ENCODE data around the gene PIK3CB.

The PIK3CB gene

DNA sequence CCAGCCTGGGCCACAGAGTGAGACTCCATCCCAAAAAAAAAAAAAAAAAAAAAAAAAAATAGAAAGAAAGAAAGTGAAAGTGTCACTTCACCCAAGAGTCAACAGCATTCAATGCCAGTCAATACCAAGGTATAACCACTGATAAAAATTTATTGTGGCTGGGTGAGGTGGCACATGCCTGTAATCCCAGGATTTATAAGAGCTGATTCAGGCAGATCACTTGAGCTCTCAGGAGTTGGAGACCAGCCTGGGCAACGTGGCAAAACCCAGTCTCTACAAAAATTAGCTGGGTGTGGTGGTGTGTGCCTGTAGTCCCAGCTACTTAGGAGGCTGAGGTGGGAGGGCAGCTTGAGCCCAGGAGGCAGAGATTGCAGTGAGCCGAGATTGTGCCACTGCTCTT lies 46.5 kb upstream of the PIK3CB start:
- H3K9me3 ChIP-seq (ENCODE audit: control insufficient read depth, insufficient read depth, low read depth, low read length): no peaks in the 10 kb centered on the region
- CTCF ChIA-PET: no interaction called here

DNA sequence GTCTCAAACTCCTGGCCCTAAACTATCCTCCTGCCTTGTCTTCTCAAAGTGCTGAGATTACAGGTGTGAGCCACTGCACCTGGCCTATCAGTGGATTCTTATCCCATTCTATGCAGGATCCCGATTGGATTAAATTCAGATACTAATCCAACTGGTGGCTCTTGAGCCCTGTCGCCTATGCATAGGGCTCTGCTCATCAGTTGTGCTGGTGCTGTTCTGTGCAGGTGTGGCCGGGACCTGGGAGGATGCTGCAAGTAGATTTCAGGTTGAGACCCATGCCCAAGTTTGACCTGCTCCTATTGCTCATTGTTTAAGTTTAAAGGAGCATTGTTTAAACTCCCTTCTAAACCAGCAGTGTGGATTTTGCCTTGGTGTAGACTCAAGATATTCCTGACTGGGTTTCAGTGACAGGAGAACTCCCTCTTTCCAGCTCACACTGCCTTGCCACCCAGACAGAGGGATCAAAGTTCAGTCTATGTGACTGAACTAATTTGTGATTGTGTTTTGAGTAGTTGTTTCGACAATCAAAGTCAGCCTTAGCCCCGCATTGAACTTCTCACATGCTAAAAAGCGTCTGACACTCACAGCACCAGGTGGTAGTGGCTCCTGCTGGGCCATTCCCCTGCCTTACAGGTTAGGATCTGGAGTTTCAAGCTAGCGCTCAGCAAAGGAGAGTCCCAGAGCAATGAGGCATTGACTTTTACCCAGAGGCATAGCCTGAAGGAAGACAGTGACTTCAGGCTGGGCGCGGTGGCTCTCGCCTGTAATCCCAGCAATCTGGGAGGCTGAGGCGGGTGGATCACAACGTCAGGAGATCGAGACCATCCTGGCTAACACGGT lies 45.0 kb upstream of the PIK3CB start:
- TF ChIP-seq SETDB1 (IDR thresholded peaks at IDR 0.05; ENCODE audit: insufficient read length, low read length) (no peak), ZNF530 (tag by site-specific recombination; IDR thresholded peaks at IDR 0.05; ENCODE audit: low read depth) (no peak), KLF8 (tag by site-specific recombination; IDR thresholded peaks at IDR 0.05) (no peak), RBAK (tag by site-specific recombination; IDR thresholded peaks at IDR 0.05) (no peak), ZNF24 (tag by site-specific recombination; IDR thresholded peaks at IDR 0.05) (no peak), ZNF248 (tag by site-specific recombination; IDR thresholded peaks at IDR 0.05) (no peak)
- TF ChIP-seq, protein P1, sequence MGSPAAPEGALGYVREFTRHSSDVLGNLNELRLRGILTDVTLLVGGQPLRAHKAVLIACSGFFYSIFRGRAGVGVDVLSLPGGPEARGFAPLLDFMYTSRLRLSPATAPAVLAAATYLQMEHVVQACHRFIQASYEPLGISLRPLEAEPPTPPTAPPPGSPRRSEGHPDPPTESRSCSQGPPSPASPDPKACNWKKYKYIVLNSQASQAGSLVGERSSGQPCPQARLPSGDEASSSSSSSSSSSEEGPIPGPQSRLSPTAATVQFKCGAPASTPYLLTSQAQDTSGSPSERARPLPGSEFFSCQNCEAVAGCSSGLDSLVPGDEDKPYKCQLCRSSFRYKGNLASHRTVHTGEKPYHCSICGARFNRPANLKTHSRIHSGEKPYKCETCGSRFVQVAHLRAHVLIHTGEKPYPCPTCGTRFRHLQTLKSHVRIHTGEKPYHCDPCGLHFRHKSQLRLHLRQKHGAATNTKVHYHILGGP (tag by site-specific recombination; IDR thresholded peaks at IDR 0.05): no peak
- TF ChIP-seq, protein P2, sequence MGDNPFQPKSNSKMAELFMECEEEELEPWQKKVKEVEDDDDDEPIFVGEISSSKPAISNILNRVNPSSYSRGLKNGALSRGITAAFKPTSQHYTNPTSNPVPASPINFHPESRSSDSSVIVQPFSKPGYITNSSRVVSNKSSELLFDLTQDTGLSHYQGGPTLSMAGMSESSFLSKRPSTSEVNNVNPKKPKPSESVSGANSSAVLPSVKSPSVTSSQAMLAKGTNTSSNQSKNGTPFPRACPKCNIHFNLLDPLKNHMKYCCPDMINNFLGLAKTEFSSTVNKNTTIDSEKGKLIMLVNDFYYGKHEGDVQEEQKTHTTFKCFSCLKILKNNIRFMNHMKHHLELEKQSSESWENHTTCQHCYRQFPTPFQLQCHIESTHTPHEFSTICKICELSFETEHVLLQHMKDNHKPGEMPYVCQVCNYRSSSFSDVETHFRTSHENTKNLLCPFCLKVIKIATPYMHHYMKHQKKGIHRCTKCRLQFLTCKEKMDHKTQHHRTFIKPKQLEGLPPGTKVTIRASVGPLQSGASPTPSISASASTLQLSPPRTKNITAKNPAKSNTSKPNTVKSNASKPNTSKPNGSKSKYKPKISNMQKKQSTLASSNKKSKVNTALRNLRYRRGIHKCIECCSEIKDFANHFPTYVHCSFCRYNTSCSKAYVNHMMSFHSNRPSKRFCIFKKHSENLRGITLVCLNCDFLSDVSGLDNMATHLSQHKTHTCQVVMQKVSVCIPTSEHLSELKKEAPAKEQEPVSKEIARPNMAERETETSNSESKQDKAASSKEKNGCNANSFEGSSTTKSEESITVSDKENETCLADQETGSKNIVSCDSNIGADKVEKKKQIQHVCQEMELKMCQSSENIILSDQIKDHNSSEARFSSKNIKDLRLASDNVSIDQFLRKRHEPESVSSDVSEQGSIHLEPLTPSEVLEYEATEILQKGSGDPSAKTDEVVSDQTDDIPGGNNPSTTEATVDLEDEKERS (tag by site-specific recombination; IDR thresholded peaks at IDR 0.05): no peak
- Histone ChIP-seq H3K4me1 (ENCODE audit: control insufficient read depth, insufficient read depth, low read length) (no peaks in the 10 kb centered on the region), H3K4me3 (ENCODE audit: low read depth, low read length) (no peak overlapping the region), H3K36me3 (ENCODE audit: control insufficient read depth in 2 of 2, insufficient read depth in 1 of 2, low read length in 2 of 2) (no peaks in the 10 kb centered on the region), H3K27ac (ENCODE audit: extremely low read depth, low read depth, low read length) (no peak overlapping the region), H3K9me3 (ENCODE audit: control insufficient read depth, insufficient read depth, low read depth, low read length) (no peaks in the 10 kb centered on the region)
- ChIA-PET POLR2A (no interaction called here), CTCF (no interaction called here)

More for the DNA sequence above, 46.5 kb upstream of the PIK3CB start:
- H3K27ac ChIP-seq (ENCODE audit: extremely low read depth, low read depth, low read length): no peak overlapping the region
- no peaks in the 10 kb centered on the region for H3K36me3 ChIP-seq (ENCODE audit: control insufficient read depth in 2 of 2, insufficient read depth in 1 of 2, low read length in 2 of 2)
- H3K4me3 ChIP-seq (ENCODE audit: low read depth, low read length): no peak overlapping the region
- POLR2A ChIA-PET: no interaction called here
- TF ChIP-seq ZNF521 (tag by site-specific recombination; IDR thresholded peaks at IDR 0.05): no peak
- TF ChIP-seq ZNF138 (tag by site-specific recombination; IDR thresholded peaks at IDR 0.05; ENCODE audit: borderline replicate concordance): no peak
- TF ChIP-seq ZEB2 (tag by site-specific recombination; IDR thresholded peaks at IDR 0.05): no peak
- no peak for TF ChIP-seq ZNF10 (tag by site-specific recombination; IDR thresholded peaks at IDR 0.05)
- no peak for TF ChIP-seq ZNF202 (tag by site-specific recombination; IDR thresholded peaks at IDR 0.05; ENCODE audit: borderline replicate concordance)
- no peak for TF ChIP-seq ZNF2 (tag by site-specific recombination; IDR thresholded peaks at IDR 0.05)
- no peak for TF ChIP-seq ZBTB17 (tag by site-specific recombination; IDR thresholded peaks at IDR 0.05)
- TF ChIP-seq ZNF394 (tag by site-specific recombination; IDR thresholded peaks at IDR 0.05; ENCODE audit: borderline replicate concordance): no peak
- no peak for TF ChIP-seq SCRT2 (tag by site-specific recombination; IDR thresholded peaks at IDR 0.05)
- TF ChIP-seq ZNF366 (tag by site-specific recombination; conservative IDR thresholded peaks at IDR 0.05): no peak
- no peak for TF ChIP-seq ZNF114 (tag by site-specific recombination; IDR thresholded peaks at IDR 0.05)
- TF ChIP-seq, protein P3, sequence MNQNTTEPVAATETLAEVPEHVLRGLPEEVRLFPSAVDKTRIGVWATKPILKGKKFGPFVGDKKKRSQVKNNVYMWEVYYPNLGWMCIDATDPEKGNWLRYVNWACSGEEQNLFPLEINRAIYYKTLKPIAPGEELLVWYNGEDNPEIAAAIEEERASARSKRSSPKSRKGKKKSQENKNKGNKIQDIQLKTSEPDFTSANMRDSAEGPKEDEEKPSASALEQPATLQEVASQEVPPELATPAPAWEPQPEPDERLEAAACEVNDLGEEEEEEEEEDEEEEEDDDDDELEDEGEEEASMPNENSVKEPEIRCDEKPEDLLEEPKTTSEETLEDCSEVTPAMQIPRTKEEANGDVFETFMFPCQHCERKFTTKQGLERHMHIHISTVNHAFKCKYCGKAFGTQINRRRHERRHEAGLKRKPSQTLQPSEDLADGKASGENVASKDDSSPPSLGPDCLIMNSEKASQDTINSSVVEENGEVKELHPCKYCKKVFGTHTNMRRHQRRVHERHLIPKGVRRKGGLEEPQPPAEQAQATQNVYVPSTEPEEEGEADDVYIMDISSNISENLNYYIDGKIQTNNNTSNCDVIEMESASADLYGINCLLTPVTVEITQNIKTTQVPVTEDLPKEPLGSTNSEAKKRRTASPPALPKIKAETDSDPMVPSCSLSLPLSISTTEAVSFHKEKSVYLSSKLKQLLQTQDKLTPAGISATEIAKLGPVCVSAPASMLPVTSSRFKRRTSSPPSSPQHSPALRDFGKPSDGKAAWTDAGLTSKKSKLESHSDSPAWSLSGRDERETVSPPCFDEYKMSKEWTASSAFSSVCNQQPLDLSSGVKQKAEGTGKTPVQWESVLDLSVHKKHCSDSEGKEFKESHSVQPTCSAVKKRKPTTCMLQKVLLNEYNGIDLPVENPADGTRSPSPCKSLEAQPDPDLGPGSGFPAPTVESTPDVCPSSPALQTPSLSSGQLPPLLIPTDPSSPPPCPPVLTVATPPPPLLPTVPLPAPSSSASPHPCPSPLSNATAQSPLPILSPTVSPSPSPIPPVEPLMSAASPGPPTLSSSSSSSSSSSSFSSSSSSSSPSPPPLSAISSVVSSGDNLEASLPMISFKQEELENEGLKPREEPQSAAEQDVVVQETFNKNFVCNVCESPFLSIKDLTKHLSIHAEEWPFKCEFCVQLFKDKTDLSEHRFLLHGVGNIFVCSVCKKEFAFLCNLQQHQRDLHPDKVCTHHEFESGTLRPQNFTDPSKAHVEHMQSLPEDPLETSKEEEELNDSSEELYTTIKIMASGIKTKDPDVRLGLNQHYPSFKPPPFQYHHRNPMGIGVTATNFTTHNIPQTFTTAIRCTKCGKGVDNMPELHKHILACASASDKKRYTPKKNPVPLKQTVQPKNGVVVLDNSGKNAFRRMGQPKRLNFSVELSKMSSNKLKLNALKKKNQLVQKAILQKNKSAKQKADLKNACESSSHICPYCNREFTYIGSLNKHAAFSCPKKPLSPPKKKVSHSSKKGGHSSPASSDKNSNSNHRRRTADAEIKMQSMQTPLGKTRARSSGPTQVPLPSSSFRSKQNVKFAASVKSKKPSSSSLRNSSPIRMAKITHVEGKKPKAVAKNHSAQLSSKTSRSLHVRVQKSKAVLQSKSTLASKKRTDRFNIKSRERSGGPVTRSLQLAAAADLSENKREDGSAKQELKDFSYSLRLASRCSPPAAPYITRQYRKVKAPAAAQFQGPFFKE (tag by site-specific recombination; IDR thresholded peaks at IDR 0.05; ENCODE audit: borderline replicate concordance): no peak
- no peak for TF ChIP-seq ZNF776 (tag by site-specific recombination; IDR thresholded peaks at IDR 0.05; ENCODE audit: borderline replicate concordance)
- TF ChIP-seq KLF9 (tag by site-specific recombination; IDR thresholded peaks at IDR 0.05; ENCODE audit: low read depth): no peak
- TF ChIP-seq, protein P4, sequence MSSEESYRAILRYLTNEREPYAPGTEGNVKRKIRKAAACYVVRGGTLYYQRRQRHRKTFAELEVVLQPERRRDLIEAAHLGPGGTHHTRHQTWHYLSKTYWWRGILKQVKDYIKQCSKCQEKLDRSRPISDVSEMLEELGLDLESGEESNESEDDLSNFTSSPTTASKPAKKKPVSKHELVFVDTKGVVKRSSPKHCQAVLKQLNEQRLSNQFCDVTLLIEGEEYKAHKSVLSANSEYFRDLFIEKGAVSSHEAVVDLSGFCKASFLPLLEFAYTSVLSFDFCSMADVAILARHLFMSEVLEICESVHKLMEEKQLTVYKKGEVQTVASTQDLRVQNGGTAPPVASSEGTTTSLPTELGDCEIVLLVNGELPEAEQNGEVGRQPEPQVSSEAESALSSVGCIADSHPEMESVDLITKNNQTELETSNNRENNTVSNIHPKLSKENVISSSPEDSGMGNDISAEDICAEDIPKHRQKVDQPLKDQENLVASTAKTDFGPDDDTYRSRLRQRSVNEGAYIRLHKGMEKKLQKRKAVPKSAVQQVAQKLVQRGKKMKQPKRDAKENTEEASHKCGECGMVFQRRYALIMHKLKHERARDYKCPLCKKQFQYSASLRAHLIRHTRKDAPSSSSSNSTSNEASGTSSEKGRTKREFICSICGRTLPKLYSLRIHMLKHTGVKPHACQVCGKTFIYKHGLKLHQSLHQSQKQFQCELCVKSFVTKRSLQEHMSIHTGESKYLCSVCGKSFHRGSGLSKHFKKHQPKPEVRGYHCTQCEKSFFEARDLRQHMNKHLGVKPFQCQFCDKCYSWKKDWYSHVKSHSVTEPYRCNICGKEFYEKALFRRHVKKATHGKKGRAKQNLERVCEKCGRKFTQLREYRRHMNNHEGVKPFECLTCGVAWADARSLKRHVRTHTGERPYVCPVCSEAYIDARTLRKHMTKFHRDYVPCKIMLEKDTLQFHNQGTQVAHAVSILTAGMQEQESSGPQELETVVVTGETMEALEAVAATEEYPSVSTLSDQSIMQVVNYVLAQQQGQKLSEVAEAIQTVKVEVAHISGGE (tag by site-specific recombination; conservative IDR thresholded peaks at IDR 0.05; ENCODE audit: low read depth): no peak
- no peak for TF ChIP-seq ZNF792 (tag by site-specific recombination; IDR thresholded peaks at IDR 0.05)
- TF ChIP-seq SETDB1 (IDR thresholded peaks at IDR 0.05; ENCODE audit: insufficient read length, low read length): no peak
- no peak for TF ChIP-seq ZNF239 (tag by site-specific recombination; IDR thresholded peaks at IDR 0.05)
- TF ChIP-seq ZNF354C (tag by site-specific recombination; IDR thresholded peaks at IDR 0.05; ENCODE audit: borderline replicate concordance, low read depth): no peak
- no peaks in the 10 kb centered on the region for H3K4me1 ChIP-seq (ENCODE audit: control insufficient read depth, insufficient read depth, low read length)

All from HEK293 (cell line).